ENCODE data around the gene CDIPT. TPM values are rescaled to one million over a fixed set of nuclear protein-coding genes. Genes with fewer than 3 reads are reported as not detected.
"Not testable (repeated sequence)": the region's sequence is repeated elsewhere in the genome, so short reads cannot be mapped to it uniquely, and the experiment has no call there.

CDIPT gene
- total RNA-seq, 2 donors from 2014 or later = 92.1 to 107 TPM

- no peak overlapping the region for H3K4me3 ChIP-seq
- peaks cover 11% of the 10 kb centered on the region for H3K27me3 ChIP-seq (replicated peaks; ENCODE audit: insufficient read depth)
- DNase-seq (ENCODE audit: low spot score) (no peak), ATAC-seq (ENCODE audit: insufficient number of reproducible peaks, low FRiP score, low read depth) (no peak)
- no peak overlapping the region for H3K27ac ChIP-seq
- no peaks in the 10 kb centered on the region for H3K9me3 ChIP-seq
- H3K36me3 ChIP-seq = no peaks in the 10 kb centered on the region
- no peak for TF ChIP-seq CTCF (IDR thresholded peaks at IDR 0.05)
- no peaks in the 10 kb centered on the region for H3K4me1 ChIP-seq (ENCODE audit: control insufficient read depth in 1 of 2, low read depth in 2 of 2)
Observed at GRCh38 chr16:29894352-29894751, 31.3 kb upstream of the CDIPT start.

GRCh38 chr16:29893553-29893952 lies 30.5 kb upstream of the CDIPT start:
- no peak overlapping the region for H3K4me3 ChIP-seq
- peaks cover 6% of the 10 kb centered on the region for H3K27me3 ChIP-seq (replicated peaks; ENCODE audit: insufficient read depth)
- no peak for TF ChIP-seq CTCF (IDR thresholded peaks at IDR 0.05)
- no peaks in the 10 kb centered on the region for H3K9me3 ChIP-seq
- no peak overlapping the region for H3K27ac ChIP-seq
- no peaks in the 10 kb centered on the region for H3K4me1 ChIP-seq (ENCODE audit: control insufficient read depth in 1 of 2, low read depth in 2 of 2)
- ATAC-seq (ENCODE audit: insufficient number of reproducible peaks, low FRiP score, low read depth) = no peak
- no peaks in the 10 kb centered on the region for H3K36me3 ChIP-seq
- no peak for DNase-seq (ENCODE audit: low spot score)

- DNase-seq (ENCODE audit: low spot score) (no peak), ATAC-seq (ENCODE audit: insufficient number of reproducible peaks, low FRiP score, low read depth) (no peak)
- Histone ChIP-seq H3K27me3 (replicated peaks; ENCODE audit: insufficient read depth) (no peaks in the 10 kb centered on the region), H3K4me3 (no peak overlapping the region), H3K27ac (no peak overlapping the region), H3K9me3 (no peaks in the 10 kb centered on the region), H3K36me3 (no peaks in the 10 kb centered on the region), H3K4me1 (ENCODE audit: control insufficient read depth in 1 of 2, low read depth in 2 of 2) (no peaks in the 10 kb centered on the region)
- no peak for TF ChIP-seq CTCF (IDR thresholded peaks at IDR 0.05)
Observed at GRCh38 chr16:29892458-29892813, 29.4 kb upstream of the CDIPT start.

GRCh38 chr16:29891525-29892457 lies 28.8 kb upstream of the CDIPT start:
- no peak for TF ChIP-seq CTCF (IDR thresholded peaks at IDR 0.05)
- no peaks in the 10 kb centered on the region for H3K4me1 ChIP-seq (ENCODE audit: control insufficient read depth in 1 of 2, low read depth in 2 of 2)
- no peaks in the 10 kb centered on the region for H3K36me3 ChIP-seq
- H3K27me3 ChIP-seq (replicated peaks; ENCODE audit: insufficient read depth) = no peaks in the 10 kb centered on the region
- no peaks in the 10 kb centered on the region for H3K9me3 ChIP-seq
- ATAC-seq (ENCODE audit: insufficient number of reproducible peaks, low FRiP score, low read depth) (no peak), DNase-seq (ENCODE audit: low spot score) (no peak)
- no peak overlapping the region for H3K27ac ChIP-seq
- H3K4me3 ChIP-seq = no peak overlapping the region

GRCh38 chr16:29889372-29889771 lies 26.3 kb upstream of the CDIPT start:
- DNase-seq (ENCODE audit: low spot score); H3K4me3 ChIP-seq; H3K4me1 ChIP-seq (ENCODE audit: control insufficient read depth in 1 of 2, low read depth in 2 of 2); H3K9me3 ChIP-seq; H3K27ac ChIP-seq; H3K27me3 ChIP-seq (replicated peaks; ENCODE audit: insufficient read depth); H3K36me3 ChIP-seq; ATAC-seq (ENCODE audit: insufficient number of reproducible peaks, low FRiP score, low read depth): not testable (repeated sequence)

Data from thoracic aorta (tissue), 2 donors.